B cell (primary cell): ENCODE results near the gene HTR1B. TPM values are rescaled to one million over a fixed set of nuclear protein-coding genes. Genes with fewer than 3 reads are reported as not detected.

ENCODE experiments used
- ATAC-seq: fragments of 200-7000 bp; cut with Tn5 transposase; one replicate; pipeline ENCODE4 v1.10.0; 2021; ENCODE audit warnings: low read depth, mild to moderate bottlenecking, moderate number of reproducible peaks, moderate library complexity
- CTCF ChIA-PET: fragments of 350-600 bp; sonication (Branson Sonifier 250); formaldehyde crosslinking; loops from one replicate; lab custom pipeline; 2021; ENCODE audit warnings: antibody characterized with exemption, inconsistent platforms; lab: Charles Lee
- POLR2A ChIA-PET: fragments of 350-600 bp; sonication (Branson Sonifier 250); formaldehyde crosslinking; loops from one replicate; lab custom pipeline; 2021; ENCODE audit warnings: antibody characterized with exemption; lab: Charles Lee
- DNase-seq: peaks from one replicate; pipeline ENCODE4 v3.0.0; 2013
- H2AFZ ChIP-seq: 2 replicates; pipeline ENCODE4 v1.6.1; 2012; ENCODE audit warnings: mild to moderate bottlenecking, low read depth, low read length; ENCODE audit not compliant: insufficient read depth, poor library complexity, severe bottlenecking
- H3K27ac ChIP-seq, 2 donors: 1 replicate in 1 of 2; 2 replicates in 1 of 2; pipeline ENCODE4 v1.5.1; 2012 to 2013; ENCODE audit warnings: low read length in 2 of 2, mild to moderate bottlenecking in 2 of 2, moderate library complexity in 1 of 2
- H3K27me3 ChIP-seq, 4 experiments: fragments of 200-600 bp in 1 of 4; sonication (generic) in 1 of 4; replicated peaks in 1 of 4; 1 replicate in 2 of 4; 2 replicates in 2 of 4; pipeline versions ENCODE4 v1.6.1 to v1.7.0; 2013 to 2016; ENCODE audit warnings: low read length in 3 of 4, mild to moderate bottlenecking in 2 of 4, mixed read lengths in 1 of 4, moderate library complexity in 1 of 4; ENCODE audit not compliant: insufficient read depth in 4 of 4, control insufficient read depth in 3 of 4; ENCODE audit errors: control extremely low read depth in 1 of 4
- H3K36me3 ChIP-seq, 2 experiments: replicated peaks in 1 of 2; 1 replicate in 1 of 2; 2 replicates in 1 of 2; pipeline versions ENCODE4 v1.6.1 to v1.7.1; 2013; ENCODE audit warnings: low read length in 1 of 2; ENCODE audit not compliant: insufficient read depth in 2 of 2, control insufficient read depth in 1 of 2; ENCODE audit errors: control extremely low read depth in 1 of 2, extremely low read depth in 1 of 2
- H3K4me1 ChIP-seq, 2 donors: fragments of 200-600 bp in 1 of 2; sonication (generic) in 1 of 2; 1 replicate in 1 of 2; 2 replicates in 1 of 2; pipeline versions ENCODE4 v1.5.1 to v1.6.1; 2013 to 2017; ENCODE audit warnings: low read length in 2 of 2; ENCODE audit not compliant: control insufficient read depth in 2 of 2, insufficient read depth in 2 of 2
- H3K4me2 ChIP-seq: replicated peaks from 2 replicates; pipeline ENCODE3; 2012; ENCODE audit warnings: mild to moderate bottlenecking, low read depth, low read length; ENCODE audit not compliant: poor library complexity, severe bottlenecking
- H3K4me3 ChIP-seq, 5 experiments: fragments of 200-600 bp in 1 of 5; sonication (generic) in 1 of 5; 1 replicate in 3 of 5; 2 replicates in 2 of 5; pipeline versions ENCODE4 v1.5.1 to v1.7.0; 2011 to 2016; ENCODE audit warnings: low read length in 4 of 5, mild to moderate bottlenecking in 4 of 5, low read depth in 2 of 5, control low read depth in 1 of 5, moderate library complexity in 1 of 5; ENCODE audit not compliant: insufficient read depth in 1 of 5; ENCODE audit errors: control extremely low read depth in 1 of 5, extremely low read depth in 1 of 5
- H3K79me2 ChIP-seq: fragments of 200-600 bp; sonication (generic); one replicate; pipeline ENCODE4 v1.6.0; 2016; ENCODE audit warnings: low read length; ENCODE audit not compliant: control insufficient read depth, insufficient read depth
- H3K9ac ChIP-seq: fragments of 200-600 bp; sonication (generic); 2 replicates; pipeline ENCODE4 v1.6.1; 2017; ENCODE audit warnings: mild to moderate bottlenecking, low read length, moderate library complexity
- H3K9me3 ChIP-seq, 3 donors: one replicate each; pipeline versions ENCODE4 v1.6.1 to v1.7.1; 2013; ENCODE audit warnings: low read length in 2 of 3; ENCODE audit not compliant: control insufficient read depth in 2 of 3, insufficient read depth in 1 of 3; ENCODE audit errors: control extremely low read depth in 1 of 3
- H4K20me1 ChIP-seq: 2 replicates; pipeline ENCODE4 v1.6.0; 2012; ENCODE audit warnings: mild to moderate bottlenecking, low read length; ENCODE audit not compliant: insufficient read depth, control insufficient read depth, poor library complexity, severe bottlenecking
- H3K27ac Mint-ChIP-seq: one replicate; pipeline ENCODE4 v1.8.0; 2021; ENCODE audit warnings: mixed read lengths
- H3K27me3 Mint-ChIP-seq: one replicate; pipeline ENCODE4 v1.8.0; 2021; ENCODE audit warnings: mixed read lengths
- H3K4me1 Mint-ChIP-seq: one replicate; pipeline ENCODE4 v1.8.0; 2021; ENCODE audit warnings: mixed read lengths
- H3K4me3 Mint-ChIP-seq: one replicate; pipeline ENCODE4 v1.8.0; 2021; ENCODE audit warnings: mixed read lengths
- H3K9me3 Mint-ChIP-seq: one replicate; pipeline ENCODE4 v1.8.0; 2022; ENCODE audit warnings: mixed read lengths; ENCODE audit not compliant: insufficient read depth
- CTCF ChIP-seq: fragments of 200-600 bp; IDR thresholded peaks from one replicate; pipeline ENCODE4 v1.8.0; 2022; ENCODE audit warnings: antibody characterized with exemption, mild to moderate bottlenecking
- EZH2 ChIP-seq: IDR thresholded peaks from 2 replicates; pipeline ENCODE4 v1.6.1; 2012; ENCODE audit warnings: borderline replicate concordance, low read depth, mild to moderate bottlenecking, moderate library complexity, low read length; ENCODE audit not compliant: insufficient read depth, poor library complexity, severe bottlenecking
- WGBS: methylation state at CpG from one replicate; pipeline ENCODE4 v1.1.5; 2013; ENCODE audit warnings: missing lambda C conversion rate; ENCODE audit not compliant: insufficient coverage; 5-methylcytosine and 5-hydroxymethylcytosine counted together
- intact Hi-C: fragments of 100-400 bp; cut with micrococcal nuclease; formaldehyde crosslinking; loops from one replicate; pipeline ENCODE4 v1.10.0; 2022
- polyA plus RNA-seq: library from polyadenylated mRNA; depleted of rRNA; stranded (reverse); fragments of >200 nt; gene quantifications from 2 replicates; pipeline ENCODE4 v1.2.3, GENCODE V29; 2012
- total RNA-seq, 2 donors: library from RNA; stranded (reverse); fragments of 120-200 nt in 1 of 2; gene quantifications; 1 replicate in 1 of 2; 2 replicates in 1 of 2; pipeline versions ENCODE4 v1.2.3 to v1.2.4, GENCODE V29; 2013 to 2022

Gene HTR1B
- total and polyA plus RNA-seq, 2 donors (not counting 1 experiment from before 2014, with no cell fraction given), result 0.04 TPM; not detected in 1

DNA sequence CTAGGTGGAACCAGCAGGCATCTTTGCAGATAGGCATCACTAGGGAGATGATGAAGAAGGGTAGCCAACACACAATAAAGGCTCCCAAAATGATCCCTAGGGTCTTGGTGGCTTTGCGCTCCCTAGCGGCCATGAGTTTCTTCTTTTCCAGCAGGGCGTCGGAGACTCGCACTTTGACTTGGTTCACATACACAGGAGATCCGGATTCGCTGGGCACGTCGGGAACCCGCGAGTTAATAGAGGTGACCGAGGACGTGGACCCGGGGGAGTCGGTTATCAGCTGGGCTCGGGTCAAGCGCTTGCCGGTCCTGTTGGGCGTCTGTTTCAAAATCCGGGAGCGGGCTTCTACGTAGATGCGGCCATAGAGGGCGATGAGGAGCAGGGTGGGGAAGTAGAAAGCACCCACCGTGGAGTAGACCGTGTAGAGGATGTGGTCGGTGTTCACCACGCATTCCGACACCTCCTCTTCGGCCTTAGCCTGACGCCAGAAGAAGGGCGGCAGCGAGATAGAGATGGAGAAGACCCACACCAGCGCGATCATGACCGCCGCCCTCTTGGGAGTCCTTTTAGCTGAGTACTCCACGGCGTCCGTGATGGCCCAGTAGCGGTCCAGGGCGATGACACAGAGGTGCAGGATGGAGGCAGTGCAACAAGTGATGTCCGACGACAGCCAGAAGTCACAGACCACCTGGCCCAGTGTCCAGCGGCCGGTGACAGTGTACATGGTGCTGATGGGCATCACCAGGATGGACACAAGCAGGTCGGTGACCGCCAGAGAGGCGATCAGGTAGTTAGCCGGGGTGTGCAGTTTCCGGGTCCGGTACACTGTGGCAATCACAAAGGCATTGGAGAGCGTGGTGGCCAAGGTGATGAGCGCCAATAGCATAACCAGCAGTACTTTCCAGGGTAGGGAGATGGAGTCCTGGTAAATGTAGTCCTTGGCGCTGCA lies 658 bp downstream of the HTR1B start:
- H4K20me1 ChIP-seq, result no peaks in the 10 kb centered on the region
- H3K79me2 ChIP-seq, result no peaks in the 10 kb centered on the region
- intact Hi-C loops, result no loop called here
- peak overlapping the region in 2 of 5 experiments; percentile 31 to 33 for H3K4me3 ChIP-seq
- ChIA-PET POLR2A (no interaction called here), CTCF (no interaction called here)
- no peak overlapping the region for H3K27ac ChIP-seq
- Mint-ChIP-seq H3K27me3 (peaks cover 62% of the 10 kb centered on the region), H3K27ac (no peak overlapping the region), H3K4me3 (peak overlapping the region; percentile 32), H3K9me3 (no peaks in the 10 kb centered on the region), H3K4me1 (peaks cover 19% of the 10 kb centered on the region)
- H3K9ac ChIP-seq, result no peak overlapping the region
- TF ChIP-seq EZH2 (no peak), CTCF (no peak)
- H3K9me3 ChIP-seq, result peaks cover 0 to 36% (median 0%) of the 10 kb centered on the region in 3 donors
- DNase-seq (peak; percentile 11), ATAC-seq (no peak)
- no peaks in the 10 kb centered on the region for H3K36me3 ChIP-seq
- peaks cover 2 to 61% (median 40%) of the 10 kb centered on the region in 4 experiments for H3K27me3 ChIP-seq
- peak overlapping the region; percentile 44 for H2AFZ ChIP-seq
- H3K4me1 ChIP-seq, result peaks cover 28 to 30% of the 10 kb centered on the region in 2 donors
- H3K4me2 ChIP-seq, result peak overlapping the region; percentile 46
- WGBS, result 13% methylated on average over 55 of the region's 55 CpGs

DNA sequence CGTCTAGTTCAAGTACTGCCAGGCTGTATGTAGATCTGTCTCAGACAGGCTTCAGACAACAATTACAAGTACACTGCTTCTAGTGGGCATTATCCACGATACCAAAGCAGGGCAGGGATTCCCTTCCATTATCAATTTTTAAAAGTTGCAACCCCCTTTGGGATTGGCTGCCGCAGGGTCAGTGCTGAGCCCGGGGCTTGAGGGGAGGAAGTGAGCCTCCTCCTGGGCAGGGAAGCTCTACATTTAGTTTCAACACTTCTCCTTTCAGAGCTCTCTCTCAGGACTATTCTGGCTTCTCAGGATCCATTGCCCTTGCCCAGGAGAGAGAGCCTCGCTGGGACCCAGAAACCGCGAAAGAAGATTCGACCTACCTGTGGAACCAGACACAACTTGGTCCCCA lies 1.5 kb downstream of the HTR1B start:
- no peak overlapping the region for H3K4me3 Mint-ChIP-seq

More for the DNA sequence above, 1.5 kb downstream of the HTR1B start:
- intact Hi-C loops, result no loop called here
- TF ChIP-seq EZH2, result no peak
- no peak for TF ChIP-seq CTCF
- no peaks in the 10 kb centered on the region for H3K79me2 ChIP-seq
- Mint-ChIP-seq H3K9me3 (no peaks in the 10 kb centered on the region), H3K27me3 (peaks cover 58% of the 10 kb centered on the region), H3K4me1 (peaks cover 18% of the 10 kb centered on the region), H3K27ac (no peak overlapping the region)
- H3K4me3 ChIP-seq, result no peak overlapping the region
- no peak for DNase-seq
- H3K9ac ChIP-seq, result no peak overlapping the region
- no peak overlapping the region for H3K4me2 ChIP-seq
- H3K27ac ChIP-seq, result no peak overlapping the region
- H3K4me1 ChIP-seq, result peaks cover 23 to 27% of the 10 kb centered on the region in 2 donors
- ChIA-PET POLR2A (no interaction called here), CTCF (no interaction called here)
- no peaks in the 10 kb centered on the region for H3K36me3 ChIP-seq
- WGBS, result 63% methylated on average over 8 of the region's 8 CpGs
- H3K27me3 ChIP-seq, result peaks cover 2 to 54% (median 37%) of the 10 kb centered on the region in 4 experiments
- H3K9me3 ChIP-seq, result peaks cover 0 to 31% (median 0%) of the 10 kb centered on the region in 3 donors
- ATAC-seq, result no peak
- H4K20me1 ChIP-seq, result no peaks in the 10 kb centered on the region
- H2AFZ ChIP-seq, result no peak overlapping the region
